HepG2 (cell line): ENCODE data around the gene CD300A. TPM values are rescaled to one million over a fixed set of nuclear protein-coding genes. Genes with fewer than 3 reads are reported as not detected.

Source experiments
- ELF4 ChIP-seq: sonication (generic); formaldehyde crosslinking; IDR thresholded peaks from 2 replicates; pipeline ENCODE4 v1.5.0; 2020; ENCODE audit warnings: missing genetic modification reagents, mild to moderate bottlenecking, moderate library complexity, borderline replicate concordance
- FOXA3 ChIP-seq: IDR thresholded peaks from 2 replicates; pipeline ENCODE4 v1.6.1; 2016; ENCODE audit warnings: missing genetic modification reagents, missing compliant biosample characterization
- FOXC1 ChIP-seq: sonication (generic); formaldehyde crosslinking; IDR thresholded peaks from 2 replicates; pipeline ENCODE4 v1.8.0; 2022; ENCODE audit warnings: mild to moderate bottlenecking, missing genetic modification reagents, borderline replicate concordance
- GATAD1 ChIP-seq: IDR thresholded peaks from 2 replicates; pipeline ENCODE4 v1.6.1; 2016; ENCODE audit warnings: missing genetic modification reagents, missing compliant biosample characterization
- GTF2F1 ChIP-seq: fragments of 150-350 bp; IDR thresholded peaks from 2 replicates; pipeline ENCODE4 v1.6.1; 2014; ENCODE audit warnings: low read length
- KLF13 ChIP-seq: sonication (generic); formaldehyde crosslinking; IDR thresholded peaks from 2 replicates; pipeline ENCODE4 v1.4.0; 2020; ENCODE audit warnings: mild to moderate bottlenecking, missing genetic modification reagents
- MXD1 ChIP-seq: sonication (generic); formaldehyde crosslinking; IDR thresholded peaks from 2 replicates; pipeline ENCODE4 v1.4.0; 2020; ENCODE audit warnings: mild to moderate bottlenecking, missing genetic modification reagents
- POGZ ChIP-seq: sonication (generic); formaldehyde crosslinking; IDR thresholded peaks from 2 replicates; pipeline ENCODE4 v1.4.0; 2020; ENCODE audit warnings: mild to moderate bottlenecking, missing genetic modification reagents
- POLR2AphosphoS5 ChIP-seq: IDR thresholded peaks from 2 replicates; pipeline ENCODE4 v1.6.1; 2012; ENCODE audit warnings: low read depth, low read length
- POLR2G ChIP-seq: fragments of 200-400 bp; formaldehyde crosslinking; IDR thresholded peaks from 2 replicates; pipeline ENCODE4 v1.6.1; 2018; ENCODE audit warnings: mild to moderate bottlenecking, low read depth, low read length, moderate library complexity
- TBP ChIP-seq: sonication (generic); formaldehyde crosslinking; IDR thresholded peaks from 2 replicates; pipeline ENCODE4 v1.5.0; 2020; ENCODE audit warnings: missing genetic modification reagents
- THRA ChIP-seq: sonication (generic); formaldehyde crosslinking; IDR thresholded peaks from 2 replicates; pipeline ENCODE4 v1.4.0; 2020; ENCODE audit warnings: missing genetic modification reagents, borderline replicate concordance
- WIZ ChIP-seq: sonication (generic); formaldehyde crosslinking; IDR thresholded peaks from 2 replicates; pipeline ENCODE4 v1.5.1; 2020; ENCODE audit warnings: mild to moderate bottlenecking, missing genetic modification reagents
- ZBTB26 ChIP-seq: IDR thresholded peaks from 2 replicates; pipeline ENCODE4 v1.6.1; 2016; ENCODE audit warnings: missing compliant biosample characterization, missing genetic modification reagents, borderline replicate concordance
- ZBTB38 ChIP-seq: sonication (generic); formaldehyde crosslinking; IDR thresholded peaks from 2 replicates; pipeline ENCODE4 v1.5.1; 2020; ENCODE audit warnings: mild to moderate bottlenecking, missing genetic modification reagents
- ZNF282 ChIP-seq: fragments of 450-650 bp; IDR thresholded peaks from 2 replicates; pipeline ENCODE4 v1.6.1; 2018; ENCODE audit not compliant: partially characterized antibody
- ZNF333 ChIP-seq: sonication (generic); formaldehyde crosslinking; IDR thresholded peaks from 2 replicates; pipeline ENCODE4 v1.4.0; 2020; ENCODE audit warnings: mild to moderate bottlenecking, missing genetic modification reagents, borderline replicate concordance
- ZNF383 ChIP-seq: sonication (generic); formaldehyde crosslinking; IDR thresholded peaks from 2 replicates; pipeline ENCODE4 v1.4.0; 2020; ENCODE audit warnings: missing genetic modification reagents, mild to moderate bottlenecking, borderline replicate concordance
- ZNF430 ChIP-seq: sonication (generic); formaldehyde crosslinking; IDR thresholded peaks from 2 replicates; pipeline ENCODE4 v1.9.0; 2021; ENCODE audit warnings: mild to moderate bottlenecking, missing genetic modification reagents
- ZNF543 ChIP-seq: sonication (generic); formaldehyde crosslinking; IDR thresholded peaks from 2 replicates; pipeline ENCODE4 v1.4.0; 2020; ENCODE audit warnings: mild to moderate bottlenecking, missing genetic modification reagents
- ZNF549 ChIP-seq: sonication (generic); formaldehyde crosslinking; IDR thresholded peaks from 2 replicates; pipeline ENCODE4 v1.5.0; 2020; ENCODE audit warnings: missing genetic modification reagents
- ZNF574 ChIP-seq: sonication (generic); formaldehyde crosslinking; IDR thresholded peaks from 2 replicates; pipeline ENCODE4 v1.4.0; 2020; ENCODE audit warnings: missing genetic modification reagents
- ZNF614 ChIP-seq: IDR thresholded peaks from 2 replicates; pipeline ENCODE4 v1.6.1; 2018; ENCODE audit warnings: missing biosample characterization, missing genetic modification reagents, inconsistent platforms, borderline replicate concordance
- ZSCAN20 ChIP-seq: sonication (generic); formaldehyde crosslinking; IDR thresholded peaks from 2 replicates; pipeline ENCODE4 v1.4.0; 2020; ENCODE audit warnings: missing genetic modification reagents, mild to moderate bottlenecking, borderline replicate concordance
- ZSCAN29 ChIP-seq: sonication (generic); formaldehyde crosslinking; conservative IDR thresholded peaks from 2 replicates; pipeline ENCODE4 v1.4.0; 2020; ENCODE audit warnings: mild to moderate bottlenecking, missing genetic modification reagents
- polyA plus RNA-seq, 8 experiments: library from polyadenylated mRNA; depleted of rRNA in 3 of 8; stranded (reverse) in 7 of 8; unstranded in 1 of 8; fragments of >200 nt; fragmentation: Illumina TruSeq in 4 of 8; extraction: Trizol in 4 of 8; gene quantifications; 2 replicates each; pipeline versions ENCODE4 v1.2.1 to v1.2.3, GENCODE V29; 2011 to 2016; ENCODE audit warnings: low read depth in 4 of 8, missing spikeins in 1 of 8, mixed read lengths in 1 of 8; ENCODE audit not compliant: insufficient read depth in 1 of 8
- total RNA-seq, 5 experiments: library from RNA; depleted of rRNA; stranded (reverse); fragments of >200 nt; fragmentation: Illumina TruSeq; extraction: Trizol; gene quantifications; 2 replicates each; pipeline ENCODE4 v1.2.3, GENCODE V29; 2016; ENCODE audit warnings: low read depth in 1 of 5

Gene CD300A
- total and polyA plus RNA-seq, 2 of the 13 experiments (the other 11 are each of a cell fraction or from before 2014, with no cell fraction given): not detected

- TF ChIP-seq ZBTB38 (CRISPR knock-in tag) (peak; percentile 59; the same call in 1 of the 2 replicates), THRA (CRISPR knock-in tag) (no peak; the same call in 1 of the 2 replicates), ZNF543 (CRISPR knock-in tag) (peak; percentile 22; the same call in 1 of the 2 replicates), ZNF333 (CRISPR knock-in tag) (no peak), ZNF574 (CRISPR knock-in tag) (no peak), ZNF383 (CRISPR knock-in tag) (peak; percentile 92; the same call in 1 of the 2 replicates), ZNF614 (0 out of 2 replicates have a peak, but pooled peaks have one; percentile 37), GATAD1 (CRISPR knock-in tag) (no peak), ZNF282 (no peak), MXD1 (CRISPR knock-in tag) (peak; percentile 6; the same call in 1 of the 2 replicates), TBP (CRISPR knock-in tag) (no peak), ZSCAN29 (CRISPR knock-in tag) (no peak; the same call in 1 of the 2 replicates), FOXA3 (CRISPR knock-in tag) (peak; percentile 41; the same call in 1 of the 2 replicates), ZSCAN20 (no peak), ELF4 (no peak), POGZ (CRISPR knock-in tag) (peak; percentile 42; the same call in 1 of the 2 replicates), FOXC1 (no peak), POLR2G (peak; percentile 57), POLR2AphosphoS5 (peak; percentile 64; the same call in 1 of the 2 replicates), WIZ (CRISPR knock-in tag) (no peak; the same call in 1 of the 2 replicates), ZNF430 (CRISPR knock-in tag) (0 out of 2 replicates have a peak, but pooled peaks have one; percentile 4), ZBTB26 (CRISPR knock-in tag) (peak; percentile 45), KLF13 (0 out of 2 replicates have a peak, but pooled peaks have one; percentile 48), GTF2F1 (no peak), ZNF549 (no peak)
Measured at GRCh38 chr17:74429604-74430384, 36.6 kb upstream of the CD300A start (continued).
